Activated CD8-positive, alpha-beta memory T cell treated with anti-CD3 and anti-CD28 coated beads, Interleukin-2, amount 50 U/mL, for 1 hour (primary cell): ENCODE results near the gene STARD4.
A peak's percentile ranks its signal among the peaks of the same experiment; 100 is the strongest.

Source experiments
- DNase-seq: peaks from one replicate; pipeline ENCODE4 v3.0.0-alpha.2; 2020; ENCODE audit errors: extremely low read depth

The STARD4 gene

GRCh38 chr5:111512375-111513130 lies at the start of gene STARD4:
STARD4 (minus strand) TSS chr5:111512535; CDS start chr5:111507433, 5,102 bp downstream.
- peak; percentile 92 for DNase-seq

- DNase-seq = no peak
These were observed 47.3 kb upstream of the STARD4 start for GRCh38 chr5:111559680-111560079.

GRCh38 chr5:111557686-111558085 lies 45.4 kb upstream of the STARD4 start:
- no peak for DNase-seq

- no peak for DNase-seq
These were observed 44.8 kb upstream of the STARD4 start for GRCh38 chr5:111557111-111557510.

- DNase-seq = no peak
These were observed 44.2 kb upstream of the STARD4 start for GRCh38 chr5:111556501-111556900.

GRCh38 chr5:111555760-111556159 lies 43.4 kb upstream of the STARD4 start:
- DNase-seq = no peak

GRCh38 chr5:111553868-111554267 lies 41.5 kb upstream of the STARD4 start:
- no peak for DNase-seq

- no peak for DNase-seq
These were observed 40.6 kb upstream of the STARD4 start for GRCh38 chr5:111552896-111553295.

GRCh38 chr5:111552492-111552891 lies 40.2 kb upstream of the STARD4 start:
- DNase-seq = no peak

- DNase-seq = no peak
These were observed 39.4 kb upstream of the STARD4 start for GRCh38 chr5:111551569-111552275.

GRCh38 chr5:111551161-111551560 lies 38.8 kb upstream of the STARD4 start:
- DNase-seq = no peak

GRCh38 chr5:111550282-111551020 lies 38.1 kb upstream of the STARD4 start:
- DNase-seq = peak; percentile 54

- no peak for DNase-seq
These were observed 36.8 kb upstream of the STARD4 start for GRCh38 chr5:111548992-111549649.

GRCh38 chr5:111548348-111548950 lies 36.1 kb upstream of the STARD4 start:
- no peak for DNase-seq

- DNase-seq = no peak
These were observed 32.7 kb upstream of the STARD4 start for GRCh38 chr5:111545031-111545430.

- no peak for DNase-seq
These were observed 25.0 kb upstream of the STARD4 start for GRCh38 chr5:111537141-111538024.

- DNase-seq = no peak
These were observed 23.7 kb upstream of the STARD4 start for GRCh38 chr5:111535879-111536549.

- no peak for DNase-seq
These were observed 20.7 kb upstream of the STARD4 start for GRCh38 chr5:111532886-111533582.

GRCh38 chr5:111530298-111530740 lies 18.0 kb upstream of the STARD4 start:
- DNase-seq = peak; percentile 85
